AG09309 (cell line): ENCODE data around the gene INSIG2.

ENCODE experiments used
- DNase-seq: peaks from one replicate; pipeline ENCODE4 v3.0.0-alpha.2; 2010; ENCODE audit warnings: low read depth
- H3K4me3 ChIP-seq: 2 replicates; pipeline ENCODE4 v1.5.1; 2011; ENCODE audit warnings: mild to moderate bottlenecking, low read depth, low read length, moderate library complexity; ENCODE audit not compliant: control insufficient read depth
- CTCF ChIP-seq: IDR thresholded peaks from 2 replicates; pipeline ENCODE4 v1.5.1; 2011; ENCODE audit warnings: mild to moderate bottlenecking, low read depth, low read length, inconsistent platforms; ENCODE audit not compliant: insufficient read depth, control insufficient read depth; ENCODE audit errors: missing control alignments

INSIG2 gene

GRCh38 chr2:118123561-118124232 lies 35.4 kb downstream of the INSIG2 start:
- no peak for TF ChIP-seq CTCF
- DNase-seq = peak; percentile 97
- H3K4me3 ChIP-seq = no peak overlapping the region

GRCh38 chr2:118124288-118124891 lies 36.1 kb downstream of the INSIG2 start:
- TF ChIP-seq CTCF = no peak
- DNase-seq = no peak
- H3K4me3 ChIP-seq = no peak overlapping the region

- TF ChIP-seq CTCF = no peak
- no peak overlapping the region for H3K4me3 ChIP-seq
- DNase-seq = no peak
Observed at GRCh38 chr2:118127250-118127649, 39.0 kb downstream of the INSIG2 start.

- no peak for TF ChIP-seq CTCF
- no peak for DNase-seq
- H3K4me3 ChIP-seq = no peak overlapping the region
Observed at GRCh38 chr2:118128826-118129225, 40.6 kb downstream of the INSIG2 start.

GRCh38 chr2:118130385-118130784 lies 42.1 kb downstream of the INSIG2 start:
- H3K4me3 ChIP-seq = no peak overlapping the region
- TF ChIP-seq CTCF = no peak
- DNase-seq = no peak

GRCh38 chr2:118131771-118132170 lies 43.5 kb downstream of the INSIG2 start:
- no peak for TF ChIP-seq CTCF
- H3K4me3 ChIP-seq = no peak overlapping the region
- DNase-seq = no peak
